GM12878 (cell line): Measurements from ENCODE around the gene AEBP2. TPM values are rescaled to one million over a fixed set of nuclear protein-coding genes. Genes with fewer than 3 reads are reported as not detected.

Experiments used
- ATAC-seq: fragments of 200-7000 bp; cut with Tn5 transposase; 3 replicates; pipeline ENCODE4 v1.9.1; 2020; ENCODE audit warnings: mild to moderate bottlenecking, moderate library complexity
- BruUV-seq: library from RNA; stranded (reverse); fragments of 400-500 nt; replicated peaks from 2 replicates; lab custom pipeline; 2021; lab: Mats Ljungman, UMichigan
- CTCF ChIA-PET: fragments of 300-600 bp; sonication (Branson Sonifier 250); formaldehyde crosslinking; extraction: SDS; loops from one replicate; lab custom pipeline; 2021; ENCODE audit warnings: inconsistent platforms; lab: Yijun Ruan, JAX
- POLR2A ChIA-PET: fragments of 350-600 bp; formaldehyde crosslinking; extraction: SDS; loops from one replicate; lab custom pipeline; 2021; ENCODE audit warnings: inconsistent platforms; lab: Charles Lee
- RAD21 ChIA-PET: fragments of 300-600 bp; sonication (Branson Sonifier 250); formaldehyde crosslinking; loops from one replicate; lab custom pipeline; 2023; ENCODE audit warnings: antibody characterized with exemption; ENCODE audit not compliant: unreplicated experiment; lab: Charles Lee
- SMC1A ChIA-PET: fragments of 300-600 bp; sonication (Branson Sonifier 250); formaldehyde crosslinking; loops from one replicate; lab custom pipeline; 2023; ENCODE audit not compliant: unreplicated experiment, uncharacterized antibody; lab: Charles Lee
- DNase-seq: peaks from one replicate; pipeline ENCODE4 v3.0.0-alpha.2; 2011; ENCODE audit warnings: low read depth, low spot score
- FAIRE-seq: peaks from 3 replicates; lab custom pipeline; 2011; peaks lifted over from hg19 to GRCh38; lab: Jason Lieb, UNC
- H2AFZ ChIP-seq: 2 replicates; pipeline ENCODE4 v1.6.0; 2011; ENCODE audit warnings: low read depth, low read length, control low read depth; ENCODE audit not compliant: control insufficient read depth
- H3K27ac ChIP-seq: 2 replicates; pipeline ENCODE4 v1.5.1; 2011; ENCODE audit warnings: control low read depth; ENCODE audit not compliant: control insufficient read depth, insufficient read depth
- H3K27me3 ChIP-seq, 2 experiments: replicated peaks in 1 of 2; 2 replicates each; pipeline versions ENCODE4 v1.6.0 to v1.6.1; 2011; ENCODE audit warnings: low read length in 1 of 2; ENCODE audit not compliant: control insufficient read depth in 2 of 2, insufficient read depth in 2 of 2
- H3K36me3 ChIP-seq, 2 experiments: 2 replicates each; pipeline ENCODE4 v1.5.1; 2011; ENCODE audit warnings: low read length in 1 of 2; ENCODE audit not compliant: control insufficient read depth in 2 of 2, insufficient read depth in 2 of 2
- H3K4me1 ChIP-seq: 2 replicates; pipeline ENCODE4 v1.6.1; 2011; ENCODE audit warnings: mild to moderate bottlenecking, low read length, moderate library complexity, mixed read lengths; ENCODE audit not compliant: control insufficient read depth, insufficient read depth
- H3K4me2 ChIP-seq: 2 replicates; pipeline ENCODE4 v1.6.0; 2011; ENCODE audit warnings: control low read depth; ENCODE audit not compliant: control insufficient read depth, insufficient read depth
- H3K4me3 ChIP-seq: fragments of 200-600 bp; sonication (generic); 2 replicates; pipeline ENCODE4 v1.5.1; 2016
- H3K79me2 ChIP-seq: 2 replicates; pipeline ENCODE4 v1.6.0; 2011; ENCODE audit warnings: low read length; ENCODE audit not compliant: control insufficient read depth, insufficient read depth
- H3K9ac ChIP-seq: 2 replicates; pipeline ENCODE4 v1.8.0; 2011; ENCODE audit warnings: low read length, control low read depth, mixed read lengths; ENCODE audit not compliant: control insufficient read depth, insufficient read depth
- H3K9me3 ChIP-seq: replicated peaks from 3 replicates; pipeline ENCODE4 v1.5.1; 2011; ENCODE audit warnings: mild to moderate bottlenecking, low read length; ENCODE audit not compliant: control insufficient read depth, insufficient read depth
- H4K20me1 ChIP-seq: 2 replicates; pipeline ENCODE4 v1.6.0; 2011; ENCODE audit not compliant: control insufficient read depth, insufficient read depth
- ATF7 ChIP-seq: fragments of 450-650 bp; IDR thresholded peaks from 2 replicates; pipeline ENCODE4 v1.6.1; 2016; ENCODE audit warnings: low read depth, mild to moderate bottlenecking
- BMI1 ChIP-seq: fragments of 450-650 bp; IDR thresholded peaks from 2 replicates; pipeline ENCODE4 v1.6.1; 2016; ENCODE audit warnings: mild to moderate bottlenecking, moderate library complexity, borderline replicate concordance
- CREB1 ChIP-seq: IDR thresholded peaks from 2 replicates; pipeline ENCODE4 v1.6.1; 2012; ENCODE audit warnings: low read depth, mild to moderate bottlenecking, inconsistent platforms
- HCFC1 ChIP-seq: fragments of 150-350 bp; IDR thresholded peaks from 2 replicates; pipeline ENCODE4 v1.6.1; 2014; ENCODE audit warnings: low read length
- MYB ChIP-seq: fragments of 150-350 bp; IDR thresholded peaks from 2 replicates; pipeline ENCODE4 v1.6.1; 2014; ENCODE audit warnings: mild to moderate bottlenecking, low read depth, low read length, borderline replicate concordance
- PML ChIP-seq: IDR thresholded peaks from 2 replicates; pipeline ENCODE4 v1.6.1; 2012; ENCODE audit warnings: low read length, inconsistent platforms
- RAD21 ChIP-seq: IDR thresholded peaks from 2 replicates; pipeline ENCODE4 v1.6.1; 2011; ENCODE audit warnings: mild to moderate bottlenecking, low read depth, low read length, moderate library complexity; ENCODE audit not compliant: insufficient read depth
- RUNX3 ChIP-seq: IDR thresholded peaks from 2 replicates; pipeline ENCODE4 v1.6.1; 2012; ENCODE audit warnings: low read length, inconsistent platforms
- STAT3 ChIP-seq: IDR thresholded peaks from 2 replicates; pipeline ENCODE4 v1.6.1; 2011; ENCODE audit warnings: low read depth, low read length, improper control_type of control experiment
- TCF3 ChIP-seq: IDR thresholded peaks from 2 replicates; pipeline ENCODE4 v1.6.1; 2012; ENCODE audit warnings: low read depth, mild to moderate bottlenecking, low read length, borderline replicate concordance; ENCODE audit not compliant: insufficient read depth
- WGBS: methylation state at CpG from one replicate; pipeline ENCODE4 v1.1.6; 2016; ENCODE audit warnings: low lambda C conversion rate; ENCODE audit not compliant: insufficient replicate concordance, insufficient coverage; ENCODE audit errors: missing lambda C conversion rate; 5-methylcytosine and 5-hydroxymethylcytosine counted together
- in situ Hi-C: fragments of 300-500 bp; cut with MboI; formaldehyde crosslinking; loops from 9 replicates; pipeline ENCODE4 v1.14.3; 2018; ENCODE audit warnings: mixed read lengths
- intact Hi-C: fragments of 100-400 bp; cut with micrococcal nuclease; formaldehyde crosslinking; loops from one replicate; pipeline ENCODE4 v1.14.2; 2022; ENCODE audit not compliant: unreplicated experiment
- polyA plus RNA-seq, 11 experiments: library from polyadenylated mRNA; depleted of rRNA in 4 of 11; unstranded in 6 of 11; stranded (reverse) in 5 of 11; fragments of >200 nt; fragmentation: Nextera tagmentation in 4 of 11; fragmentation: Illumina TruSeq in 1 of 11; extraction: Ambion mirVana in 4 of 11; extraction: Trizol in 1 of 11; gene quantifications; 1 replicate in 1 of 11; 2 replicates in 10 of 11; pipeline versions ENCODE4 v1.2.1 to v1.2.3, GENCODE V29; 2011 to 2016; ENCODE audit warnings: inconsistent platforms in 2 of 11, missing spikeins in 2 of 11, low read depth in 1 of 11
- total RNA-seq, 4 experiments: library from RNA; depleted of rRNA in 3 of 4; stranded (reverse); fragments of >200 nt in 3 of 4; fragmentation: Illumina TruSeq in 1 of 4; extraction: Trizol in 1 of 4; gene quantifications; 2 replicates each; pipeline versions ENCODE4 v1.2.1 to v1.2.3, GENCODE V29; 2013 to 2021
- TF ChIP-seq, protein P1 (sequence below): IDR thresholded peaks from 2 replicates; pipeline ENCODE4 v1.6.1; 2011; ENCODE audit warnings: borderline replicate concordance, low read depth, mild to moderate bottlenecking, moderate library complexity, mixed read lengths, low read length; ENCODE audit not compliant: insufficient read depth; ENCODE audit errors: extremely low read length
- TF ChIP-seq, protein P2 (sequence below): fragments of 450-650 bp; formaldehyde crosslinking; IDR thresholded peaks from 2 replicates; pipeline ENCODE4 v1.4.0; 2020; ENCODE audit warnings: mild to moderate bottlenecking, moderate library complexity

The AEBP2 gene
- total and polyA plus RNA-seq, 10 of the 15 experiments (the other 5 are each of a cell fraction or from before 2014, with no cell fraction given): 17.6 to 126 (median 44.8) TPM

DNA sequence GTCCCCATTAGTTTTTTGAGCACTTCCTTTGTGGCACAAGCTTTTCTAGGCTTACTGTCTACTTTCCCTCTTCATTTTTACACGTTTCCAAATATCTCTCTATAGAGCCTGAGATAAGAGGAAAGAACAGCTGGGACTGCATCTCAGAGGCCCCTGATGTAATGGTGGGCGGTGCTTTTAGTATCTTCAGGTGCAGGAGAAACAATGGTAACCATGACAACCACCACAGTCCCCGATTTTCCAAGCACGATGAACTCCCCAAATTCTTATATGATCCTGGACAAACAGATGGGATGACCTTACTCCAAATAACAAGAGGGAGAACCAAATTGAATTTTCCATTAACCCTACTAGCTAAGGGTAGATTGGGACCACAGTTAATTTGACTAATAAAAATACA lies 103.3 kb downstream of the AEBP2 start:
- no peak for FAIRE-seq
- POLR2A ChIA-PET: no interaction called here

More for the DNA sequence above, 103.3 kb downstream of the AEBP2 start:
- Histone ChIP-seq H3K4me1 (no peaks in the 10 kb centered on the region), H3K27me3 (no peaks in the 10 kb centered on the region), H4K20me1 (no peaks in the 10 kb centered on the region), H3K27ac (no peak overlapping the region), H2AFZ (no peak overlapping the region), H3K4me2 (no peak overlapping the region), H3K36me3 (no peaks in the 10 kb centered on the region), H3K9ac (no peak overlapping the region), H3K4me3 (no peak overlapping the region), H3K9me3 (no peaks in the 10 kb centered on the region), H3K79me2 (no peaks in the 10 kb centered on the region)
- ChIA-PET CTCF (no interaction called here), SMC1A (no interaction called here), RAD21 (no interaction called here)
- DNase-seq (no peak), ATAC-seq (no peak; the same call in 2 of the 3 replicates)
- in situ Hi-C loops (no loop called here), intact Hi-C loops (no loop called here)
- no TSS peak for BruUV-seq
- 60% methylated on average over 4 of the region's 4 CpGs for WGBS
- TF ChIP-seq RAD21 (no peak), BMI1 (0 out of 2 replicates have a peak, but pooled peaks have one; percentile 46), TCF3 (no peak), CREB1 (no peak), STAT3 (no peak), ATF7 (no peak), RUNX3 (0 out of 2 replicates have a peak, but pooled peaks have one; percentile 1), MYB (no peak), PML (no peak), HCFC1 (no peak)
- TF ChIP-seq, protein P1, sequence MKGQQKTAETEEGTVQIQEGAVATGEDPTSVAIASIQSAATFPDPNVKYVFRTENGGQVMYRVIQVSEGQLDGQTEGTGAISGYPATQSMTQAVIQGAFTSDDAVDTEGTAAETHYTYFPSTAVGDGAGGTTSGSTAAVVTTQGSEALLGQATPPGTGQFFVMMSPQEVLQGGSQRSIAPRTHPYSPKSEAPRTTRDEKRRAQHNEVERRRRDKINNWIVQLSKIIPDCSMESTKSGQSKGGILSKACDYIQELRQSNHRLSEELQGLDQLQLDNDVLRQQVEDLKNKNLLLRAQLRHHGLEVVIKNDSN: no peak
- TF ChIP-seq, protein P2, sequence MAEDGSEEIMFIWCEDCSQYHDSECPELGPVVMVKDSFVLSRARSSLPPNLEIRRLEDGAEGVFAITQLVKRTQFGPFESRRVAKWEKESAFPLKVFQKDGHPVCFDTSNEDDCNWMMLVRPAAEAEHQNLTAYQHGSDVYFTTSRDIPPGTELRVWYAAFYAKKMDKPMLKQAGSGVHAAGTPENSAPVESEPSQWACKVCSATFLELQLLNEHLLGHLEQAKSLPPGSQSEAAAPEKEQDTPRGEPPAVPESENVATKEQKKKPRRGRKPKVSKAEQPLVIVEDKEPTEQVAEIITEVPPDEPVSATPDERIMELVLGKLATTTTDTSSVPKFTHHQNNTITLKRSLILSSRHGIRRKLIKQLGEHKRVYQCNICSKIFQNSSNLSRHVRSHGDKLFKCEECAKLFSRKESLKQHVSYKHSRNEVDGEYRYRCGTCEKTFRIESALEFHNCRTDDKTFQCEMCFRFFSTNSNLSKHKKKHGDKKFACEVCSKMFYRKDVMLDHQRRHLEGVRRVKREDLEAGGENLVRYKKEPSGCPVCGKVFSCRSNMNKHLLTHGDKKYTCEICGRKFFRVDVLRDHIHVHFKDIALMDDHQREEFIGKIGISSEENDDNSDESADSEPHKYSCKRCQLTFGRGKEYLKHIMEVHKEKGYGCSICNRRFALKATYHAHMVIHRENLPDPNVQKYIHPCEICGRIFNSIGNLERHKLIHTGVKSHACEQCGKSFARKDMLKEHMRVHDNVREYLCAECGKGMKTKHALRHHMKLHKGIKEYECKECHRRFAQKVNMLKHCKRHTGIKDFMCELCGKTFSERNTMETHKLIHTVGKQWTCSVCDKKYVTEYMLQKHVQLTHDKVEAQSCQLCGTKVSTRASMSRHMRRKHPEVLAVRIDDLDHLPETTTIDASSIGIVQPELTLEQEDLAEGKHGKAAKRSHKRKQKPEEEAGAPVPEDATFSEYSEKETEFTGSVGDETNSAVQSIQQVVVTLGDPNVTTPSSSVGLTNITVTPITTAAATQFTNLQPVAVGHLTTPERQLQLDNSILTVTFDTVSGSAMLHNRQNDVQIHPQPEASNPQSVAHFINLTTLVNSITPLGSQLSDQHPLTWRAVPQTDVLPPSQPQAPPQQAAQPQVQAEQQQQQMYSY: no peak
